KMS-11 (cell line): ENCODE results near the gene ZNF669.
A peak's percentile ranks its signal among the peaks of the same experiment; 100 is the strongest.

Experiments
- H2AFZ ChIP-seq: fragments of 200-600 bp; sonication (generic); 2 replicates; pipeline ENCODE4 v1.6.1; 2016; ENCODE audit warnings: antibody characterized with exemption, mixed run types, low read depth
- H3K27ac ChIP-seq: fragments of 200-600 bp; sonication (generic); 2 replicates; pipeline ENCODE4 v1.6.1; 2016; ENCODE audit warnings: mild to moderate bottlenecking, mixed run types
- H3K27me3 ChIP-seq: fragments of 200-600 bp; sonication (generic); 2 replicates; pipeline ENCODE4 v1.6.1; 2017; ENCODE audit warnings: mild to moderate bottlenecking, low read depth, mixed run types, moderate library complexity; ENCODE audit not compliant: insufficient read depth
- H3K36me3 ChIP-seq: fragments of 200-600 bp; sonication (generic); 2 replicates; pipeline ENCODE4 v1.6.1; 2017; ENCODE audit warnings: mild to moderate bottlenecking, mixed run types; ENCODE audit not compliant: insufficient read depth
- H3K4me1 ChIP-seq: fragments of 200-600 bp; sonication (generic); 2 replicates; pipeline ENCODE4 v1.6.1; 2016; ENCODE audit warnings: mild to moderate bottlenecking, low read depth, mixed run types; ENCODE audit not compliant: poor library complexity, severe bottlenecking
- H3K4me2 ChIP-seq: fragments of 200-600 bp; sonication (generic); 2 replicates; pipeline ENCODE4 v1.7.0; 2016; ENCODE audit warnings: mild to moderate bottlenecking, mixed run types
- H3K4me3 ChIP-seq: fragments of 200-600 bp; sonication (generic); IDR thresholded peaks from 2 replicates; pipeline ENCODE4 v1.6.1; 2017; ENCODE audit warnings: low read depth, low read length, mixed read lengths; ENCODE audit not compliant: insufficient read depth
- H3K79me2 ChIP-seq: fragments of 200-600 bp; sonication (generic); 2 replicates; pipeline ENCODE4 v1.6.1; 2016; ENCODE audit warnings: low read depth, mixed run types; ENCODE audit not compliant: insufficient read depth
- H3K9ac ChIP-seq: fragments of 200-600 bp; sonication (generic); 2 replicates; pipeline ENCODE4 v1.6.1; 2016; ENCODE audit warnings: mild to moderate bottlenecking, mixed run types
- H4K20me1 ChIP-seq: fragments of 200-600 bp; sonication (generic); 2 replicates; pipeline ENCODE4 v1.6.1; 2016; ENCODE audit warnings: mild to moderate bottlenecking, mixed run types; ENCODE audit not compliant: insufficient read depth
- CTCF ChIP-seq: fragments of 200-600 bp; sonication (generic); conservative IDR thresholded peaks from 2 replicates; pipeline ENCODE4 v1.6.1; 2017; ENCODE audit warnings: low read depth, mild to moderate bottlenecking, antibody characterized with exemption, low read length, moderate library complexity, mixed read lengths

The ZNF669 gene

GRCh38 chr1:247105966-247106365 is 1.8 kb upstream of the ZNF669 start:
- H3K9ac ChIP-seq = no peak overlapping the region
- H3K4me2 ChIP-seq = no peak overlapping the region
- peaks cover 13% of the 10 kb centered on the region for H3K36me3 ChIP-seq
- H4K20me1 ChIP-seq = no peaks in the 10 kb centered on the region
- H3K27me3 ChIP-seq = no peaks in the 10 kb centered on the region
- no peak for TF ChIP-seq CTCF
- H3K4me3 ChIP-seq = no peak overlapping the region
- H3K4me1 ChIP-seq = no peaks in the 10 kb centered on the region
- no peak overlapping the region for H3K27ac ChIP-seq
- H3K79me2 ChIP-seq = peaks cover 5% of the 10 kb centered on the region; the same call in 1 of the 2 replicates
- no peak overlapping the region for H2AFZ ChIP-seq

GRCh38 chr1:247104965-247105364 is 809 bp upstream of the ZNF669 start:
- Histone ChIP-seq H3K79me2 (peaks cover 5% of the 10 kb centered on the region; the same call in 1 of the 2 replicates), H4K20me1 (no peaks in the 10 kb centered on the region), H3K9ac (no peak overlapping the region), H3K4me3 (no peak overlapping the region), H3K27me3 (no peaks in the 10 kb centered on the region), H3K4me2 (no peak overlapping the region), H3K27ac (no peak overlapping the region), H3K36me3 (peaks cover 22% of the 10 kb centered on the region), H2AFZ (peak overlapping the region; percentile 94; the same call in 1 of the 2 replicates), H3K4me1 (no peaks in the 10 kb centered on the region)
- no peak for TF ChIP-seq CTCF

GRCh38 chr1:247102381-247102780 is 1.8 kb downstream of the ZNF669 start:
- Histone ChIP-seq H3K27ac (no peak overlapping the region), H3K27me3 (no peaks in the 10 kb centered on the region), H3K36me3 (peaks cover 22% of the 10 kb centered on the region), H3K4me3 (no peak overlapping the region), H4K20me1 (no peaks in the 10 kb centered on the region), H3K4me1 (no peaks in the 10 kb centered on the region), H3K9ac (no peak overlapping the region), H3K4me2 (no peak overlapping the region), H3K79me2 (peaks cover 5% of the 10 kb centered on the region; the same call in 1 of the 2 replicates), H2AFZ (no peak overlapping the region)
- no peak for TF ChIP-seq CTCF

GRCh38 chr1:247100676-247101279 is 3.4 kb downstream of the ZNF669 start:
- H2AFZ ChIP-seq = no peak overlapping the region
- H3K79me2 ChIP-seq = peaks cover 5% of the 10 kb centered on the region; the same call in 1 of the 2 replicates
- H4K20me1 ChIP-seq = no peaks in the 10 kb centered on the region
- no peaks in the 10 kb centered on the region for H3K27me3 ChIP-seq
- H3K9ac ChIP-seq = no peak overlapping the region
- no peak overlapping the region for H3K4me3 ChIP-seq
- H3K27ac ChIP-seq = no peak overlapping the region
- no peak overlapping the region for H3K4me2 ChIP-seq
- TF ChIP-seq CTCF = no peak
- H3K4me1 ChIP-seq = no peaks in the 10 kb centered on the region
- H3K36me3 ChIP-seq = peaks cover 22% of the 10 kb centered on the region
